Heart right ventricle (tissue), 16 donors: ENCODE results near the gene SLC12A8. TPM values are rescaled to one million over a fixed set of nuclear protein-coding genes. Genes with fewer than 3 reads are reported as not detected.

Source experiments
- ATAC-seq, 8 donors: fragments of 200-7000 bp; cut with Tn5 transposase; one replicate each; pipeline ENCODE4 v1.9.1; 2020; ENCODE audit warnings: mild to moderate bottlenecking in 8 of 8, moderate library complexity in 8 of 8, moderate number of reproducible peaks in 1 of 8
- DNase-seq, 2 donors: peaks; one replicate each; pipeline ENCODE4 v3.0.0-alpha.2; 2020
- H3K27ac ChIP-seq, 10 donors: fragments of 200-600 bp; sonication (generic) in 2 of 10; one replicate each; pipeline versions ENCODE4 v1.5.0 to v1.8.0; 2020 to 2022; ENCODE audit warnings: mild to moderate bottlenecking in 3 of 10
- H3K27me3 ChIP-seq, 7 donors: fragments of 200-600 bp; one replicate each; pipeline ENCODE4 v1.8.0; 2021 to 2022; ENCODE audit warnings: mild to moderate bottlenecking in 2 of 7
- H3K36me3 ChIP-seq, 9 donors: fragments of 200-600 bp; sonication (generic) in 1 of 9; one replicate each; pipeline versions ENCODE4 v1.5.0 to v1.8.0; 2020 to 2022; ENCODE audit warnings: mild to moderate bottlenecking in 2 of 9
- H3K4me1 ChIP-seq, 9 donors: fragments of 200-600 bp; sonication (generic) in 1 of 9; one replicate each; pipeline versions ENCODE4 v1.5.0 to v1.8.0; 2020 to 2022; ENCODE audit warnings: mild to moderate bottlenecking in 4 of 9
- H3K4me3 ChIP-seq, 10 donors: fragments of 200-600 bp; sonication (generic) in 2 of 10; one replicate each; pipeline versions ENCODE4 v1.5.0 to v1.8.0; 2020 to 2022; ENCODE audit warnings: mild to moderate bottlenecking in 7 of 10, moderate library complexity in 2 of 10
- H3K9me3 ChIP-seq, 11 donors: fragments of 200-600 bp in 10 of 11; sonication (generic) in 2 of 11; one replicate each; pipeline versions ENCODE4 v1.5.0 to v1.8.0; 2013 to 2022; ENCODE audit warnings: mild to moderate bottlenecking in 2 of 11, control low read depth in 1 of 11, moderate library complexity in 1 of 11
- WGBS, 2 donors: extraction: QIAGEN DNeasy Blood & Tissue Kit; methylation state at CpG; one replicate each; pipeline ENCODE4 v1.1.7; 2013; ENCODE audit warnings: inconsistent platforms in 1 of 2; 5-methylcytosine and 5-hydroxymethylcytosine counted together
- intact Hi-C, 10 donors: fragments of 100-400 bp; cut with DNase I; formaldehyde crosslinking; loops; one replicate each; pipeline versions ENCODE4 v1.11.1 to v1.14.2; 2022
- polyA plus RNA-seq, 2 donors: library from polyadenylated mRNA; stranded (reverse); fragments of 200-250 nt; gene quantifications; one replicate each; pipeline ENCODE4 v1.2.3, GENCODE V29; 2013
- total RNA-seq, 10 donors: library from RNA; stranded (reverse); fragmentation: NEBNext Ultra II Directional in 3 of 10; extraction: Animal tissue kit (Norgen Biotek cat#: 25700) in 3 of 10; gene quantifications; one replicate each; pipeline versions ENCODE4 v1.2.1 to v1.2.4, GENCODE V29; 2021 to 2023
- TF ChIP-seq, protein P1 (sequence below), 9 donors: fragments of 200-600 bp; sonication (generic) in 2 of 9; IDR thresholded peaks; one replicate each; pipeline versions ENCODE4 v1.5.0 to v1.8.0; 2021 to 2022; ENCODE audit warnings: antibody characterized with exemption in 9 of 9, mild to moderate bottlenecking in 5 of 9, moderate library complexity in 1 of 9
- donor health status: Arrhythmogenic right ventricular cardiomyopathy.
- donor health status: ischemic (EF 13 %, LVEDD 7.1; RV severe dilation, severe dysfunction).
- donor health status: healthy with polysubstance abuse.
- donor health status: DM: no; HTN: yes; CAD: no.
- donor health status: DM: no; HTN: no; CAD: no.
- donor health status: ischemic (EF 25% LVEDD 6.9; RV normal size, moderate dysfunction).
- donor health status: ischemic (EF 25% LVEDD 5.7; RV mildly dilated, moderate dysfunction).
- donor health status: healthy.
- donor health status: DM: yes; HTN: yes; CAD: no.
- donor health status: Ischemic cardiomyopathy.
- donor health status: ischemic (EF 35%, LVEDD 5.7; RV mildly dilated, moderate dysfunction).
- donor health status: nonischemic (EF 11% LVEDD 7.7; RV severe dilation, severe dysfunction).
- donor health status: DM: yes; HTN: yes; CAD: no.
- donor health status: PGD.
- donor health status: ischemic (EF 29% LVEDD 5.4; RV normal size, mild dysfunction).
- donor health status: nonischemic (EF 23%, LVEDD 6.1; RV moderate dilation, normal function).

SLC12A8 gene
- total and polyA plus RNA-seq, 12 donors: 0.09 to 0.88 (median 0.40) TPM; not detected in 1

DNA sequence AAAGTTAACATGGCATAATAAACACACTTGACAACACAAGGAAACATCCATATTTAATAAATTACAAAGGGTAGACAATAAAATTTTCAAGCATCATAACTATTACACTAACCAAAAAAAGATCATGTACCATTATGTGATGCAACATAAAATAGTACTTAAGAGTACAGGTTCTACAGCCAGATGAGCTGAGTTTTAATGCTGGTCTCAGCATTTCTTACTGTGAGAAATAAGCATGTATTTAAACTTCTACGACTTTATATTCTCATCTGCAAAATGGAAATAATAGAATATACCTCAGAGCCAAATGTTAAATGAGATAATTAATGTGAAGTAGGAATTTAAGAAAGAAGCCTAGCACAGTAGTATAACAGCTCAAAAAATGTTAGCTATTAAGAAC is 33.7 kb upstream of the SLC12A8 start:
- DNase-seq (no peak), ATAC-seq (no peak)
- Histone ChIP-seq H3K9me3 (no peaks in the 10 kb centered on the region), H3K27me3 (no peaks in the 10 kb centered on the region), H3K36me3 (peaks cover 0 to 23% (median 6%) of the 10 kb centered on the region in 9 donors), H3K4me1 (no peaks in the 10 kb centered on the region), H3K27ac (no peak overlapping the region), H3K4me3 (no peak overlapping the region)
- 94 to 96% methylated on average over 1 of the region's 1 CpG for WGBS, 2 donors
- intact Hi-C loops: no loop called here
- TF ChIP-seq, protein P1, sequence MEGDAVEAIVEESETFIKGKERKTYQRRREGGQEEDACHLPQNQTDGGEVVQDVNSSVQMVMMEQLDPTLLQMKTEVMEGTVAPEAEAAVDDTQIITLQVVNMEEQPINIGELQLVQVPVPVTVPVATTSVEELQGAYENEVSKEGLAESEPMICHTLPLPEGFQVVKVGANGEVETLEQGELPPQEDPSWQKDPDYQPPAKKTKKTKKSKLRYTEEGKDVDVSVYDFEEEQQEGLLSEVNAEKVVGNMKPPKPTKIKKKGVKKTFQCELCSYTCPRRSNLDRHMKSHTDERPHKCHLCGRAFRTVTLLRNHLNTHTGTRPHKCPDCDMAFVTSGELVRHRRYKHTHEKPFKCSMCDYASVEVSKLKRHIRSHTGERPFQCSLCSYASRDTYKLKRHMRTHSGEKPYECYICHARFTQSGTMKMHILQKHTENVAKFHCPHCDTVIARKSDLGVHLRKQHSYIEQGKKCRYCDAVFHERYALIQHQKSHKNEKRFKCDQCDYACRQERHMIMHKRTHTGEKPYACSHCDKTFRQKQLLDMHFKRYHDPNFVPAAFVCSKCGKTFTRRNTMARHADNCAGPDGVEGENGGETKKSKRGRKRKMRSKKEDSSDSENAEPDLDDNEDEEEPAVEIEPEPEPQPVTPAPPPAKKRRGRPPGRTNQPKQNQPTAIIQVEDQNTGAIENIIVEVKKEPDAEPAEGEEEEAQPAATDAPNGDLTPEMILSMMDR (IDR thresholded peaks at IDR 0.05): no peak

DNA sequence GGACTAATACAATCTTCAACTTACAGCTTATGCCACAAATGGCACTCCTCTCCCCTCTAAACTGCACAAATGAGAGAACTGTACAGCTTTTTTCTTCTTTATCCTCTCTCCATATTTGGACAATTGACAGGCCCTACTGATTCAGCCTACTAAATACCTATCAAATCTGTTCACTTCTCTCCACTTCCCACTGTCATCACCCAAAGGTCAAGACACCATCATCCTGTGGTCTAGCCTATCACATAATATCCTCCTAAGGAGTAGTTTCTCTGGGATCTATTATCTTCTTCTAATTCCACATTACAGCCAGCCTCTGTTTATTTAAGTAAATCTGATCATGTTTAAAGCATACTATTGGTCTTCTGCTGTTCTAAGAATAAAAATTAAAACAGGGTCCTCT is 33.0 kb upstream of the SLC12A8 start:
- Histone ChIP-seq H3K36me3 (peaks cover 0 to 19% (median 6%) of the 10 kb centered on the region in 9 donors), H3K4me1 (peaks cover 0 to 7% (median 0%) of the 10 kb centered on the region in 9 donors), H3K4me3 (no peak overlapping the region), H3K27me3 (no peaks in the 10 kb centered on the region), H3K9me3 (no peaks in the 10 kb centered on the region), H3K27ac (no peak overlapping the region)
- intact Hi-C loops: no loop called here
- no peak for ATAC-seq
- no peak for DNase-seq
- TF ChIP-seq, protein P1 (IDR thresholded peaks at IDR 0.05): no peak

DNA sequence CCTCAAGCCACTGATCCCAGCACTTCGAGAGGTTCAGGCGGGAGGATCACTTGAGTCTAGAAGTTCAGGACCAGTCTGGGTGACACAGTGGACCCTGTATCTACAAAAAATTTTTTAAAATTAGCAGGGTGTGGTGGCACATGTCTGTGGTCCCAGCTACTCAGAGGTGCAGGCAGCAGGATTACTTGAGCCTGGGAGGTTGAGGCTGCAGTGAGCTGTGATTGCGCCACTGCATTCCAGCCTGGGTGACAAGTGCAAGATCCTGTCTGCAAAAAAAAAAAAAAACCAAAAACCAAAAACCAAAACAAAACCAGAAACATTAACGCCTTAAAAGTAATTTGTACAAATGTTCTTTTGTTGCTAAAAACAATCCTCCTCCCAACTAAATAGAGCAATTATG is 27.9 kb upstream of the SLC12A8 start:
- ATAC-seq (no peak), DNase-seq (no peak)
- 71% methylated on average over 4 of the region's 4 CpGs for WGBS, 2 donors
- Histone ChIP-seq H3K27me3 (no peaks in the 10 kb centered on the region), H3K4me3 (no peak overlapping the region), H3K9me3 (no peaks in the 10 kb centered on the region), H3K27ac (no peak overlapping the region), H3K36me3 (peaks cover 0 to 18% (median 6%) of the 10 kb centered on the region in 9 donors), H3K4me1 (peaks cover 0 to 9% (median 0%) of the 10 kb centered on the region in 9 donors)
- TF ChIP-seq, protein P1 (IDR thresholded peaks at IDR 0.05): no peak
- intact Hi-C loops: no loop called here

DNA sequence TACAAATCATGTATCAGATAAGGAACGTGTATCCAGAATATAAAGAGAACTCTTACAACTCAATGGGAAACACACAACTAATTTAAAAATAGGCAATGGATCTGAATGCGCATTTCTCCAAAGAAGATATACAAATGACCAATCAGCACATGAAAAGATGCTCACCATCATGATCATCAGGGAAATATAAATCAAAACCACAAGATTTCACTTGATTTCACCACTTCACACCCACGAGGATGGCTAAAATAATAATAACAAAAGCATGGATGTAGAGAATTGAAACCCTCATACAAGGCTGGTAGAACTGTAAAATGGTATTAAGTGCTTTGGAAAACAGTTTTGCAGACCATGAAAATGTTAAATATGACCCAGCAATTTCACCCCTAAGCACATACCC is 26.7 kb upstream of the SLC12A8 start:
- no peaks in the 10 kb centered on the region for H3K9me3 ChIP-seq
- DNase-seq (no peak), ATAC-seq (no peak)
- WGBS, 2 donors: 76 to 82% methylated on average over 3 of the region's 3 CpGs
- peaks cover 0 to 9% (median 0%) of the 10 kb centered on the region in 9 donors for H3K4me1 ChIP-seq
- intact Hi-C loops: loop anchor here in 1 of 10 donors (10.0 kb wide), 1 partner anchor 136 kb away; the partner anchor contains the start of gene ZNF148
- no peak overlapping the region for H3K27ac ChIP-seq
- H3K4me3 ChIP-seq: no peak overlapping the region
- peaks cover 0 to 17% (median 6%) of the 10 kb centered on the region in 9 donors for H3K36me3 ChIP-seq
- TF ChIP-seq, protein P1 (IDR thresholded peaks at IDR 0.05): no peak
- H3K27me3 ChIP-seq: no peaks in the 10 kb centered on the region
